Spleen (tissue), 7 donors: Measurements from ENCODE around the gene JMJD4.

Experiments
- CTCF ChIP-seq, 11 experiments: fragments of 200-600 bp in 7 of 11; fragments of 450-650 bp in 4 of 11; sonication (generic) in 4 of 11; IDR thresholded peaks in 8 of 11; conservative IDR thresholded peaks in 3 of 11; 1 replicate in 7 of 11; 2 replicates in 4 of 11; pipeline versions ENCODE4 v1.4.0 to v1.8.0; 2016 to 2021; ENCODE audit warnings: antibody characterized with exemption in 11 of 11, inconsistent platforms in 4 of 11, mild to moderate bottlenecking in 1 of 11
- POLR2A ChIP-seq, 3 donors: fragments of 450-650 bp; IDR thresholded peaks; one replicate each; pipeline ENCODE4 v1.5.1; 2017; ENCODE audit warnings: antibody characterized with exemption in 3 of 3, mild to moderate bottlenecking in 1 of 3
- donor health status: DM: no; HTN: no; CAD: no; lungs with moderate emphysema.
- donor health status: DM: no; HTN: no; CAD: no.
- donor health status: DM: no; HTN: no; CAD: no.

GRCh38 chr1:227781314-227781930 lies 46.3 kb upstream of the JMJD4 start:
- TF ChIP-seq POLR2A (IDR thresholded peaks at IDR 0.05), result no peak
- TF ChIP-seq CTCF (IDR thresholded peaks at IDR 0.05 in 8 of 11, conservative IDR thresholded peaks at IDR 0.05 in 3 of 11), result no peak
